Eye (tissue), 1 donor: ENCODE measurements around the gene CYB5D1.
A peak's percentile ranks its signal among the peaks of the same experiment; 100 is the strongest.

ENCODE experiments used
- DNase-seq: peaks from one replicate; pipeline ENCODE4 v3.0.0-alpha.2; 2015

Gene CYB5D1

DNA sequence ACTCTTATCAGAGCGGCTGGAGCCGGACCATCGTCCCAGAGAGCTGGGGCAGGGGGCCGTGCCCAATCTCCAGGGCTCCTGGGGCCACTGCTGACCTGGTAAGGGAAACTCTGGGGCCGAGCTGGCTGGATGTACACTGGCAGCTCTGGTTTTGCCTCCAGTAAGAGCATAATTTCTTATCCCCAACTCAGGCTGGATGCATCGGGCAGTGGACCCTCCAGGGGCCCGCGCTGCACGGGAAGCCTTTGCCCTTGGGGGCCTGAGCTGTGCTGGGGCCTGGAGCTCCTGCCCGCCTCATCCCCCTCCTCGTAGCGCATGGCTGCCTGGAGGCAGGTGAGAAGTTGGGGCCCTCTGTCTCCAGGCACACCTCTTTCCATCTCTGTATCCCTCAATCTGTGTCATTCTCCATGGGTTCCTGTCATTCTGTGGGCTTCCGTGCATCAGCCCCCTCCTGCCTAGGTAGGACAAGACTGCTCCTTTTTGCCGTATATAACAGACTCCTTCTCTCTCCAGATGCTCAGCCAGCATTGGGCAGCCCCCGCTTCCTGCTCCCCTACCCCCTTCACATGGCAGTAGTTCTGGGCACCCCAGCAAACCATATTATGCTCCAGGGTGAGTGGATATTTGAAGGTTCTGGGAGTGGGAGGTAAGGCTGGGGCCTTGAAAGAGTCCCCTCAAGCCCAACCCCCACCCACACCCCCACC is 12.3 kb upstream of the CYB5D1 start:
- DNase-seq, result no peak

DNA sequence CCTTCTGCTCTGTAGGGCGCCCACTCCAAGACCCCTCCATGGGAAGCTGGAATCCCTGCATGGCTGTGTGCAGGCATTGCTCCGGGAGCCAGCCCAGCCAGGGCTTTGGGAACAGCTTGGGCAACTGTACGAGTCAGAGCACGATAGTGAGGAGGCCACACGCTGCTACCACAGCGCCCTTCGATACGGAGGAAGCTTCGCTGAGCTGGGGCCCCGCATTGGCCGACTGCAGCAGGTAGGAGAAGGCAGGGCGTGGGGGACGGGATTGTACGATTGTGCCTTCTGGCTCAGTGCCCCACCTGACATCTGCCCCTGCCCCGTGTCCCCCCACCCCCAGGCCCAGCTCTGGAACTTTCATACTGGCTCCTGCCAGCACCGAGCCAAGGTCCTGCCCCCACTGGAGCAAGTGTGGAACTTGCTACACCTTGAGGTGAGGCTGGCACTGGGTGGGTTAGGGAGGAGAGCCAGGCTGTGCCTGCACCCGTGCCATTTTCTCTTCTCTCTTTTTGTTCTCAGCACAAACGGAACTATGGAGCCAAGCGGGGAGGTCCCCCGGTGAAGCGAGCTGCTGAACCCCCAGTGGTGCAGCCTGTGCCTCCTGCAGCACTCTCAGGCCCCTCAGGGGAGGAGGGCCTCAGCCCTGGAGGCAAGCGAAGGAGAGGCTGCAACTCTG is 11.6 kb upstream of the CYB5D1 start:
- no peak for DNase-seq

DNA sequence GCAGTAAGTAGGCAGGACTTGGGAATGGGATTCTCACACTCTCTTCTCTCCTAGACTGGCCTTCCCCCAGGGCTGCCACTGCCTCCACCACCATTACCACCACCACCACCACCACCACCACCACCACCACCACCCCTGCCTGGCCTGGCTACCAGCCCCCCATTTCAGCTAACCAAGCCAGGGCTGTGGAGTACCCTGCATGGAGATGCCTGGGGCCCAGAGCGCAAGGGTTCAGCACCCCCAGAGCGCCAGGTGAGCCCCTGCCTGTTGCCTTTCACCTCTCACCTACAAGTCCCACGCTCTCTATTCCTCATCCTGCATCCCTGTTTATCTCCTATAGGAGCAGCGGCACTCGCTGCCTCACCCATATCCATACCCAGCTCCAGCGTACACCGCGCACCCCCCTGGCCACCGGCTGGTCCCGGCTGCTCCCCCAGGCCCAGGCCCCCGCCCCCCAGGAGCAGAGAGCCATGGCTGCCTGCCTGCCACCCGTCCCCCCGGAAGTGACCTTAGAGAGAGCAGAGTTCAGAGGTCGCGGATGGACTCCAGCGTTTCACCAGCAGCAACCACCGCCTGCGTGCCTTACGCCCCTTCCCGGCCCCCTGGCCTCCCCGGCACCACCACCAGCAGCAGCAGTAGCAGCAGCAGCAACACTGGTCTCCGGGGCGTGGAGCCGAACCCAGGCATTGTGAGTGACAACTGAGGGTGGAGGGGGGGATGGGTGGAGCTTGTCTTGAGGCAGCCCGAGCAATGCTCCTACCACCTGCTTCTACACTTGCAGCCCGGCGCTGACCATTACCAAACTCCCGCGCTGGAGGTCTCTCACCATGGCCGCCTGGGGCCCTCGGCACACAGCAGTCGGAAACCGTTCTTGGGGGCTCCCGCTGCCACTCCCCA is 10.8 kb upstream of the CYB5D1 start:
- DNase-seq, result no peak

DNA sequence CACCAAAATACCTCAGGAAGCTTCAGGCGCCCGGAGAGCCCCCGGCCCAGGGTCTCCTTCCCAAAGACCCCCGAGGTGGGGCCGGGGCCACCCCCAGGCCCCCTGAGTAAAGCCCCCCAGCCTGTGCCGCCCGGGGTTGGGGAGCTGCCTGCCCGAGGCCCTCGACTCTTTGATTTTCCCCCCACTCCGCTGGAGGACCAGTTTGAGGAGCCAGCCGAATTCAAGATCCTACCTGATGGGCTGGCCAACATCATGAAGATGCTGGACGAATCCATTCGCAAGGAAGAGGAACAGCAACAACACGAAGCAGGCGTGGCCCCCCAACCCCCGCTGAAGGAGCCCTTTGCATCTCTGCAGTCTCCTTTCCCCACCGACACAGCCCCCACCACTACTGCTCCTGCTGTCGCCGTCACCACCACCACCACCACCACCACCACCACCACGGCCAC is 9.6 kb upstream of the CYB5D1 start:
- DNase-seq, result no peak

DNA sequence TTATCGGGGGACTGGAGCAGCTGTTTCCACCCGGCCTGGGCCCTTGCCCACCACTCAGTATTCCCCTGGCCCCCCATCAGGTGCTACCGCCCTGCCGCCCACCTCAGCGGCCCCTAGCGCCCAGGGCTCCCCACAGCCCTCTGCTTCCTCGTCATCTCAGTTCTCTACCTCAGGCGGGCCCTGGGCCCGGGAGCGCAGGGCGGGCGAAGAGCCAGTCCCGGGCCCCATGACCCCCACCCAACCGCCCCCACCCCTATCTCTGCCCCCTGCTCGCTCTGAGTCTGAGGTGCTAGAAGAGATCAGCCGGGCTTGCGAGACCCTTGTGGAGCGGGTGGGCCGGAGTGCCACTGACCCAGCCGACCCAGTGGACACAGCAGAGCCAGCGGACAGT is 9.1 kb upstream of the CYB5D1 start:
- no peak for DNase-seq

DNA sequence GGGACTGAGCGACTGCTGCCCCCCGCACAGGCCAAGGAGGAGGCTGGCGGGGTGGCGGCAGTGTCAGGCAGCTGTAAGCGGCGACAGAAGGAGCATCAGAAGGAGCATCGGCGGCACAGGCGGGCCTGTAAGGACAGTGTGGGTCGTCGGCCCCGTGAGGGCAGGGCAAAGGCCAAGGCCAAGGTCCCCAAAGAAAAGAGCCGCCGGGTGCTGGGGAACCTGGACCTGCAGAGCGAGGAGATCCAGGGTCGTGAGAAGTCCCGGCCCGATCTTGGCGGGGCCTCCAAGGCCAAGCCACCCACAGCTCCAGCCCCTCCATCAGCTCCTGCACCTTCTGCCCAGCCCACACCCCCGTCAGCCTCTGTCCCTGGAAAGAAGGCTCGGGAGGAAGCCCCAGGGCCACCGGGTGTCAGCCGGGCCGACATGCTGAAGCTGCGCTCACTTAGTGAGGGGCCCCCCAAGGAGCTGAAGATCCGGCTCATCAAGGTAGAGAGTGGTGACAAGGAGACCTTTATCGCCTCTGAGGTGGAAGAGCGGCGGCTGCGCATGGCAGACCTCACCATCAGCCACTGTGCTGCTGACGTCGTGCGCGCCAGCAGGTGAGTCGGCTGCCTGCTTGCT is 8.6 kb upstream of the CYB5D1 start:
- no peak for DNase-seq

DNA sequence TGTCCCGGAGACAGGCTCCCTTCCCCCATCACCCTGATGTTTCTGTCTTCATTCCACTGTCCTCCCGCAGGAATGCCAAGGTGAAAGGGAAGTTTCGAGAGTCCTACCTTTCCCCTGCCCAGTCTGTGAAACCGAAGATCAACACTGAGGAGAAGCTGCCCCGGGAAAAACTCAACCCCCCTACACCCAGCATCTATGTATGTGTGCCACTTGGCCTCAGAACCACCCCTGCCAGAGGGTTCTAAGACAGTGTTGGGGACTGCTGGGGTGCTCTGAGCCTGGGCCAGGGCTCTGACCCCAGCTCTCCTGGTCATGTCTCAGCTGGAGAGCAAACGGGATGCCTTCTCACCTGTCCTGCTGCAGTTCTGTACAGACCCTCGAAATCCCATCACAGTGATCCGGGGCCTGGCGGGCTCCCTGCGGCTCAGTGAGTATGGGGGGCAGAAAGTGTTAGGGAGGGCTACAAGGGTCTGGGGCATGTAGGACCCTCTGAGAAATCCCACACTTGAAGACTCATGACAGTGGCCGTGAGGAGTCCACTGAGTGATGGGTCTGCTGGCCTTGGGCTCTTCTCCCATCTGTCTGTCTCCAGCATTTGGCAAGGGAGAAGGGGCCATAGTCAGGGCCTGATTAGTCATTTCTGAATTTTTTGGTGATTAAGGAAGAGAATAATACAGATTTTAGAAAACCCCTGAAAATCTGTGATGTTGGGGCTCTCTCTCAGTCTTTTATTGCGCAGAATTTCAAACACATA is 7.9 kb upstream of the CYB5D1 start:
- no peak for DNase-seq

DNA sequence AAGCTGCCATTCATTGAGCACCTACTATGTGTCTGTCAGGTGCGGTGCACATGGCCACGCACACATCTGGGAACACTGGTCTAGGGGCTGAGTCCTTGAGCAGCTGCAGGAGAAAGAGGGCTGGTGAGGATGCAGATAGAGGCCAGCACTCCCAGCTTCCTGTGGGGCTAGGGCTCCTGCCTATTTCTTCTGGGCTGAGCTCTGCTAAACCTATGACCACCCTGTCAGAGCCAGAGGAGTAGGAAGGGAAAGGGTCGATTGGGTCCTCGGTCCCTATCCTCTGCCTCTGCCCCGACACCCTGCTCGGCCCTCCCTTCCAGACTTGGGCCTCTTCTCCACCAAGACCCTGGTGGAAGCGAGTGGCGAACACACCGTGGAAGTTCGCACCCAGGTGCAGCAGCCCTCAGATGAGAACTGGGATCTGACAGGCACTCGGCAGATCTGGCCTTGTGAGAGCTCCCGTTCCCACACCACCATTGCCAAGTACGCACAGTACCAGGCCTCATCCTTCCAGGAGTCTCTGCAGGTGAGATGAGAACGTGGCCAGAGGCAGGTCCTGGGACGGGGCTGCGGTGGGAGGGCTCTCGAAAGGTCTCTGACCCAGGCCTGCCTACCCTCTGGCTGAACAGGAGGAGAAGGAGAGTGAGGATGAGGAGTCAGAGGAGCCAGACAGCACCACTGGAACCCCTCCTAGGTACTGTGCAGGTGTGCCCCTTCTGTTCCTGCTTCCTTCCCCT is 6.9 kb upstream of the CYB5D1 start:
- no peak for DNase-seq

DNA sequence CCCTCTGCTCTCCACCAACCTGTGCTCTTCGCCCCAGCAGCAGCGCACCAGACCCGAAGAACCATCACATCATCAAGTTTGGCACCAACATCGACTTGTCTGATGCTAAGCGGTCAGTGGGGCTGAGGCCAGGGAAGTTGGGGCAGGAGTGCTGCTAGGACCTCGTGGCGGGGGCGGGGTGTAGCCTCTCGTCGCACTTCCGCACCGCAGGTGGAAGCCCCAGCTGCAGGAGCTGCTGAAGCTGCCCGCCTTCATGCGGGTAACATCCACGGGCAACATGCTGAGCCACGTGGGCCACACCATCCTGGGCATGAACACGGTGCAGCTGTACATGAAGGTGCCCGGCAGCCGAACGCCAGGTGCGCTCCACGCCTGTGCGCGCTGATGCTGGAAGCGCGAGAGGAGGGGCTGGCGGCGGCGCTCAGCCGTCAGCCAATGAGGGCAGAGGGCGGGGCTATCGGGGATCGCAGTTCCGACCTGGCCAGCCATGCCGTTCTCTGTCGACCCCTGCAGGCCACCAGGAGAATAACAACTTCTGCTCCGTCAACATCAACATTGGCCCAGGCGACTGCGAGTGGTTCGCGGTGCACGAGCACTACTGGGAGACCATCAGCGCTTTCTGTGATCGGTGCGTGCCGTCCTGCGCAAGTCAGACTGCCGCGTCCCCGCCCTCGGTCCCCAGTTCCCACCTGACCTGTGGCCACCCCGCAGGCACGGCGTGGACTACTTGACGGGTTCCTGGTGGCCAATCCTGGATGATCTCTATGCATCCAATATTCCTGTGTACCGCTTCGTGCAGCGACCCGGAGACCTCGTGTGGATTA is 6.2 kb upstream of the CYB5D1 start:
- peak; percentile 97 for DNase-seq

DNA sequence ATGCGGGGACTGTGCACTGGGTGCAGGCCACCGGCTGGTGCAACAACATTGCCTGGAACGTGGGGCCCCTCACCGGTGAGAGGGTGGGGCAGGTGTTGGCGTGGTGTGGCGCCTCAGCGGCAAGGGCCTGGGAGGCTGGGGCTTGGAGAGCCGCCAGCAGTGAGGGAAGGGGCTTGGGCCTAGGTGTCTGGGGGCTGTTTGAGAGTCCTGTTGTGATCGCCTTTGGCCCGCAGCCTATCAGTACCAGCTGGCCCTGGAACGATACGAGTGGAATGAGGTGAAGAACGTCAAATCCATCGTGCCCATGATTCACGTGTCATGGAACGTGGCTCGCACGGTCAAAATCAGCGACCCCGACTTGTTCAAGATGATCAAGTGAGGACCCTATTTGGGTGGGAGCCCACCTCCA is 5.5 kb upstream of the CYB5D1 start:
- DNase-seq, result no peak

DNA sequence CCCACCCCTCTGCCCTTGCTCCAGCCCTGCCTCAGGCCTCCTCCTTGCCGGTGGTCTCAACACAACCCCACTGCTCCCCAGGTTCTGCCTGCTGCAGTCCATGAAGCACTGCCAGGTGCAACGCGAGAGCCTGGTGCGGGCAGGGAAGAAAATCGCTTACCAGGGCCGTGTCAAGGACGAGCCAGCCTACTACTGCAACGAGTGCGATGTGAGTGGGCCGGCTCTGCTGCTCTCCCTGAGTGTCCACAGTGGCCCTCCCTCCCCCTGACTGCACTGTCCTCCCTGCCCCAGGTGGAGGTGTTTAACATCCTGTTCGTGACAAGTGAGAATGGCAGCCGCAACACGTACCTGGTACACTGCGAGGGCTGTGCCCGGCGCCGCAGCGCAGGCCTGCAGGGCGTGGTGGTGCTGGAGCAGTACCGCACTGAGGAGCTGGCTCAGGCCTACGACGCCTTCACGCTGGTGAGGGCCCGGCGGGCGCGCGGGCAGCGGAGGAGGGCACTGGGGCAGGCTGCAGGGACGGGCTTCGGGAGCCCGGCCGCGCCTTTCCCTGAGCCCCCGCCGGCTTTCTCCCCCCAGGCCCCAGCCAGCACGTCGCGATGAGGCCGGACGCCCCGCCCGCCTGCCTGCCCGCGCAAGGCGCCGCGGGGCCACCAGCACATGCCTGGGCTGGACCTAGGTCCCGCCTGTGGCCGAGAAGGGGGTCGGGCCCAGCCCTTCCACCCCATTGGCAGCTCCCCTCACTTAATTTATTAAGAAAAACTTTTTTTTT is 4.7 kb upstream of the CYB5D1 start:
- DNase-seq, result no peak

DNA sequence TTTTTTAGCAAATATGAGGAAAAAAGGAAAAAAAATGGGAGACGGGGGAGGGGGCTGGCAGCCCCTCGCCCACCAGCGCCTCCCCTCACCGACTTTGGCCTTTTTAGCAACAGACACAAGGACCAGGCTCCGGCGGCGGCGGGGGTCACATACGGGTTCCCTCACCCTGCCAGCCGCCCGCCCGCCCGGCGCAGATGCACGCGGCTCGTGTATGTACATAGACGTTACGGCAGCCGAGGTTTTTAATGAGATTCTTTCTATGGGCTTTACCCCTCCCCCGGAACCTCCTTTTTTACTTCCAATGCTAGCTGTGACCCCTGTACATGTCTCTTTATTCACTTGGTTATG is 4.1 kb upstream of the CYB5D1 start:
- DNase-seq, result no peak

DNA sequence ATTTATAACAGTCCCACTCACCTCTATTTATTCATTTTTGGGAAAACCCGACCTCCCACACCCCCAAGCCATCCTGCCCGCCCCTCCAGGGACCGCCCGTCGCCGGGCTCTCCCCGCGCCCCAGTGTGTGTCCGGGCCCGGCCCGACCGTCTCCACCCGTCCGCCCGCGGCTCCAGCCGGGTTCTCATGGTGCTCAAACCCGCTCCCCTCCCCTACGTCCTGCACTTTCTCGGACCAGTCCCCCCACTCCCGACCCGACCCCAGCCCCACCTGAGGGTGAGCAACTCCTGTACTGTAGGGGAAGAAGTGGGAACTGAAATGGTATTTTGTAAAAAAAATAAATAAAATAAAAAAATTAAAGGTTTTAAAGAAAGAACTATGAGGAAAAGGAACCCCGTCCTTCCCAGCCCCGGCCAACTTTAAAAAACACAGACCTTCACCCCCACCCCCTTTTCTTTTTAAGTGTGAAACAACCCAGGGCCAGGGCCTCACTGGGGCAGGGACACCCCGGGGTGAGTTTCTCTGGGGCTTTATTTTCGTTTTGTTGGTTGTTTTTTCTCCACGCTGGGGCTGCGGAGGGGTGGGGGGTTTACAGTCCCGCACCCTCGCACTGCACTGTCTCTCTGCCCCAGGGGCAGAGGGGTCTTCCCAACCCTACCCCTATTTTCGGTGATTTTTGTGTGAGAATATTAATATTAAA is 3.6 kb upstream of the CYB5D1 start:
- DNase-seq, result peak; percentile 8

DNA sequence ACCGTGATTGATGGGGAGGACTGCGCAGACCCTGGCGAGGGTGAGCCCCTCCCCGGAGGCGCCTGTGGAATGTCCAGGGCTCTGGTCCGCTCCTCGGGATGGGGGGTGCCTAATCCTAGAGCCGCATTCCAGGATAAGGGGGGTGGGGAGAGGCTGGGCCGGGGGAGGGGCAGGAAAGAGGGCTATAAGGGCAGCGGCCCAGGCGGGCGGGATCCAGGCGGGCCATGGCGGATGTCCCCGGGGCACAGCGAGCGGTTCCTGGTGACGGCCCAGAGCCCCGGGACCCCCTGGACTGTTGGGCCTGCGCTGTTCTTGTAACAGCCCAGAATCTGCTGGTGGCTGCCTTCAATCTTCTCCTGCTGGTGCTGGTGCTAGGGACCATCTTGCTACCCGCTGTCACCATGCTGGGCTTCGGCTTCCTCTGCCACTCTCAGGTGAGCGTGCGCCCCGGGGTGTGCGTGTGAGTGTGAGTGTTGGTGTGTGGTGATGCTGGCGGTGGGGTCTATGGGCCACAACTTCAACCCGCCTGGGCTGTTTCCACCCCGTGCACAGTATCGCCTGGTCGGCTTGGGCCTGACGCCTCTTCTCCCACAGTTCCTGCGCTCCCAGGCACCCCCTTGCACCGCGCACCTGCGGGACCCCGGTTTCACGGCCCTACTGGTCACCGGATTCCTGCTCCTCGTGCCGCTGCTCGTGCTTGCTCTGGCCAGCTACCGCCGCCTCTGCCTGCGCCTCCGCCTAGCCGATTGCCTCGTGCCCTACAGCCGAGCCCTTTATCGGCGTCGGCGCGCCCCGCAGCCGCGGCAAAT is 2.7 kb upstream of the CYB5D1 start, which contains the start of gene TMEM88:
TMEM88 (plus strand) TSS at position 216 of the 809 bp plus-strand sequence; CDS start at position 225, 9 bp downstream.
- peak; percentile 71 for DNase-seq

DNA sequence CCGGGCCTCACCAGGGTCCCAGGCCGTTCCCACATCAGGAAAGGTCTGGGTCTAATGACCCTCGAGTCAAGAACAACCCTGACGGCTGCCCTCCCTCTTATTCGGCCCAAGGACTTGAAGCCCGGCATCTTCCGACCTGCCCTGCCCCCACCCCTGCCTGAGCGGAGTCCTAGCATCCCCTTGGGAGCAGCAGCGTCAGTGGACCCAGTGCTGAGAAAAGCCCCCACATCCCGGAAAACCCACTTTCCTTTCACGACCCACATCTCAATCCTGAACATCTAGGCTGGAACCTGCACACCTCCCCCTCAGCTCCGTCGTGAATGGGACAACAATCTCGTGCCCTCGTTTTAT is 2.2 kb upstream of the CYB5D1 start:
- peak; percentile 77 for DNase-seq

DNA sequence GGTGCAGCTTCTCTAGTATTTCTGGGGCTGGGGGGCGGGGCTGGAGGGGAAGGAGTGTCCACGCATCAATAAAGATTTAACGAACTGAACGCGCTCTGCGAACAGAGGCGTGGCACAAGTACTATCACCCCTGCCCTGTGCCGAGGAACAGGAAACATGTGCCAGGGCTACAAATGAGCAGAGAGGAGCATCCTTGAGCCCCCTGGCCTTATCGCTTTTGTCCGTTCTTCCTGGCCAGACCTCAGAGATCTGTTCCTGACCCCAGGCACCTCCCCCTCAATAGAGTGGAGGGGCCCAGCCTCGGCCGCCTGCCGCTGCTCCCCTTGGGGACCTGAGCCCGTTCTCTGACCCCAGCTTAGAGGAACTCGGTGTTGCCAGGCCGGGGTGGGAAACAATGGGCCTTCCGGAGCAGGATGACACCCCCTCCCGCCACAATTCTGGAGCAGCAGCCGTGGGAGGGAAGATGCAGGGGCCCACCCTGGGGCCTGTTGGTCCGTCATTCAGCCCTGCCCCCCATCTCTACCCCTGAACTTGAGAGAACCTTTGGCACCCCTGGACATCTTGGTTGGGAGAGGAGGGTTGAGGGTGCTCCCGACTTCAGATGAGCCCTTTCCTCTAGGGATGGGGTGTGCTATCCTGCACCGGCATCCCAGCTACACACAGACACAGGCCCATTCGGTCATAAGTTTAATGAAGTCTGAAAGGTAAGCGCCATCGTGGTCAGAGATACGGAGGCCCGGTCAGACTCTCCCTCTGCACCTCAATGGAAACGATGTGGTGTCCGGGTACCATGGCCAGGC is 1.6 kb upstream of the CYB5D1 start:
- peak; percentile 72 for DNase-seq
